Sciatic nerve (tissue), 2 donors: Measurements from ENCODE around the gene PPP3CB. TPM values are rescaled to one million over a fixed set of nuclear protein-coding genes. Genes with fewer than 3 reads are reported as not detected.

Source experiments
- ATAC-seq: fragments of 200-7000 bp; cut with Tn5 transposase; one replicate; pipeline ENCODE4 v1.9.1; 2020; ENCODE audit warnings: mild to moderate bottlenecking, moderate library complexity
- DNase-seq: peaks from one replicate; pipeline ENCODE4 v3.0.0-alpha.2; 2020; ENCODE audit warnings: low spot score
- intact Hi-C: fragments of 100-400 bp; cut with DNase I; formaldehyde crosslinking; loops from one replicate; pipeline ENCODE4 v1.14.2; 2022
- total RNA-seq: library from RNA; stranded (reverse); fragmentation: NEBNext Ultra II Directional; extraction: Animal tissue kit (Norgen Biotek cat#: 25700); gene quantifications from one replicate; pipeline ENCODE4 v1.2.1, GENCODE V29; 2021
- donor health status: DM: no; HTN: no; CAD: no.
- donor health status: DM: no; HTN: no; CAD: no.

Gene PPP3CB
- total RNA-seq, result 63.1 TPM

DNA sequence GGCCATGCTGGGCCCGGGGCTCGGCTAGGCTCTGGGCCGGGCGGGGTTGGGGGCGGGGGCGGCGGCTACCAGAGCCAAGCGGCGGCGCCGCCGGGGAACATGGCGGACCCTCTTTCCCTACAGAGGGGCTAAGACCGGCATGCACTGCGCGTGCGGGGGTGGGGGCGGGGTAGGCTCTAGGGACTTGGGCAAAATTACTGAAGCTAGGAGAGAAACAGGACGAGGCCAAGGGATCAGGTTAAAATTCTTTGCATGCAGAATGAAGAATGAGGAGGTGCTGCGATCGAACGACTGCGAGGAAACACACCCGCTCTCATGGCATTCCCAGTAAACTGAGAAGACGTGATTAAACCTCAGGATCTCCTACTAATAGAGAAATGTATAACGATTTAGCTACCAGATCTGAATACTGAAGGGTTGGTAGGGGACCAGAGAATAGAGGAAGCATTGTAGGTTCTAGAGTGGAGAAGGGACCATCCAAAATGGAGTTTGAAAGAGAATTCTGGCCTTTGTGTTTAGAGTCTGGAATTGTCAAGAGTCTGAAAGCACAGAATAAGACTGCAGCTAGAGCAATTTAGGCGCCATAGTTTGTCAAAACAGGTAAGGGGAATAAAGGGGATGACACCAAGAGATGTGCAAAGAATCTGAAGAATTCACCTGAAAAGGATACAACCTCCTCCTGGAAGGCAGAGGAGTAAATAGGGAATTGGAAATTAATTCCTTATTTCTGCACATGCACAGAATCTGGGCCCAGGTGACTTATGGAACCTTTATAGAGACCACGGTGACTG, at the start of gene PPP3CB:
Gene PPP3CB, minus strand, starts transcription at position 141 of the 791 bp plus-strand sequence. Its CDS starts 135 bp downstream, at position 6.
- DNase-seq (peak; percentile 92), ATAC-seq (peak; percentile 95)
- intact Hi-C loops, result no loop called here

DNA sequence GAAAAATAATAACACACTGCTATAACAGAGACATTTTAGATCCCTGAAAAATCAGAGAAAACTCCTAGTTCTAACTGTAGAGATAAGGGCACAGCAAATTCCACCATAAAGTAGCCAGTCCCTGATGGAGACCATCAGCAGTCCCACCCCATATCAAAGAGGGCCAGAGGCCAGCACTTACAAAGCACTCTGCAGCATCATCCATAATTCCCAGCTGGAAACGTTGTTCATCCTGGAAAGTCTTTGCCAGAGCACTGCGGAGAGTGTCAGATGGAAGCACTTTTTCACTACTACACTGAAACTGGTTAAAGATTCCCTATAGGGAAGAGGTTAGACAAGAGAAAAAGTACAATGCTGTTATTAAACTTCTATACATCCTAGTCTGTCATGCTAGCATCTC, 49.5 kb upstream of the PPP3CB start:
- DNase-seq (no peak), ATAC-seq (peak; percentile 52)
- intact Hi-C loops, result no loop called here

DNA sequence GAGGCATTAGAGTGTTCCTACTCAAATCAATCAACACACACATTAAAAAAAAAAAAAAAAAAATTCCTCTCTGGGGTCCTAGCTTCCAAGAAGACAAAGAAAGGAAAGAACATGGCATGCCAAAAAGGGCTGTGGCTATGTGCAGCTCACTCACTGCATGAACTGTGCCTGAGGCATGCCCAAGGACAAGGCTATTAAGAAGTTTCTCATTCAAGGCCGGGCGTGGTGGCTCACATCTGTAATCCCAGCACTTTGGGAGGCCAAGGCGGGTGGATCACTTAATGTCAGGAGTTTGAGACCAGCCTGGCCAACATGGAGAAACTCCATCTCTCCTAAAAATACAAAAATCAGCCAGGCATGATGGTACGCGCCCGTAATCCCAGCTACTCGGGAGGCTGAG, 41.9 kb upstream of the PPP3CB start:
- ATAC-seq, result no peak
- no peak for DNase-seq
- intact Hi-C loops, result no loop called here

DNA sequence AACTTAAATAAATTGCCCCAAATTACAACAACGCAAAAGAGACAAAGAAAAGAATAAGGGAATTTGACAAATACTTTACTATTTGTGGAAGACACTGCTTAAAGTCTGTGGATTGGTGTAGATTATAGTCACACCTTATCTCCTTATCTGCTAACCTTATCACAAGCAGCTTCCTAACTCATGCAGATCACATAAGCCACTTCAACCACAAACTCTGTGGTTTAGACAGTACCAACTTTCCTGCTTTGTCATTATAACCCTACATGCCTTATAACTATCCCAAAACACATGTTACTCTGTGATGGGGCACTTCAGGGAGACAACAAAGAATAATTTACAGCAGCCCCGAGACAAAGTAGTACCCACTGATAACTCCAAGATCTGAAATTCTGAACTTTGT, 41.5 kb upstream of the PPP3CB start:
- intact Hi-C loops, result no loop called here
- no peak for ATAC-seq

DNA sequence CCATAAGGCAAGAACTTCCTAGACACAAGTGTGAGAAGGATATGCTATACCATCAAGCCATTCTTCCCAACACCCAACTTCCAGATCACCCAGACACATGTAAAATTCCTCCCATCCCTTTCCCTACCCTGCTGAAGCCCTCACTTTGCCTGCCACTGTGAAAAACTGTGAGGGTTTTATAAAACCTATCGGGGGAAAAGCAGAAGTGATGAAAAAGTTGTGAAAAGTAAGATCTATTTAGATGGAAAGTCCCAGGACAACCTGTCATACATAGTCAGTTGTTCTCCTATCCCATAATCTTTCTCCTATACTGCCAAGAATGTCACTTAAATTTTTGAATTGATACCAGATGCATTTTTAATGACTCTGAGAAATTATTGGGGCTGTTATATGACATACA, 39.0 kb upstream of the PPP3CB start:
- DNase-seq (no peak), ATAC-seq (no peak)
- intact Hi-C loops, result loop anchor here (5.0 kb wide), 1 partner anchor 107 kb away; the partner anchor contains the start of gene MYOZ1

More for the DNA sequence above, 41.5 kb upstream of the PPP3CB start:
- DNase-seq, result no peak

DNA sequence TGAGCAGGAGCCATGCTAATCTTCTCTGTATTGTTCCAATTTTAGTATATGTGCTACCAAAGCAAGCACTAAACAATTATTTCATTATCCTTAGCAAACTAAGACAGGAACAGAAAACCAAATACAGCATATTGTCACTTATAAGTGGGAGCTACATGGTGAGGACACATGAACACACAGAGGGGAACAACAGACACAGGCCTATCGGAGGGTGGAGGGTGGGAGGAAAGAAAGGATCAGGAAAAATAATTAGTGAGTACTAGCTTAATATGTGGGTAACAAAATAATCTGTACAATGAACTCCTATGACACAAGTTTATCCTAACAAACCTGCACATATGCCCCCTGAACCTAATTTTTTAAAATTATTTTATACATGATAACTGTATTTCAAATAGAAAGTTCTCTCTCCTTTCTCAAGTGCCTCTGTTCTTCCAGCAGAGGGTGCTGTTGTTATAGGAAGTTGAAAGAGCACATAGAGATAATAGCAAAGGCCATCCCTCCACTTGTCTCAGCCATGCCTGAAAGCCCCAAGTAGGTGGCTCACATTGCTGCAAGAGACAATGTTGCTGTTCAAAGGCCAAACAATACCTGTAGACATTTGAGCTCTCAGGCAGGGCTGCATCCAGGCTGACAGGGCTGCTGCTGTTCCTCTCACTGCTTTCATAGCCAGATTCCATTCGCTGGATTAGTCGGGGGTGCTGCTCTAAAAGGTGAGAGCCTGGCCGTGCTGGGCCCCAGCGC, 33.4 kb upstream of the PPP3CB start:
- peak; percentile 88 for ATAC-seq
- intact Hi-C loops, result no loop called here

DNA sequence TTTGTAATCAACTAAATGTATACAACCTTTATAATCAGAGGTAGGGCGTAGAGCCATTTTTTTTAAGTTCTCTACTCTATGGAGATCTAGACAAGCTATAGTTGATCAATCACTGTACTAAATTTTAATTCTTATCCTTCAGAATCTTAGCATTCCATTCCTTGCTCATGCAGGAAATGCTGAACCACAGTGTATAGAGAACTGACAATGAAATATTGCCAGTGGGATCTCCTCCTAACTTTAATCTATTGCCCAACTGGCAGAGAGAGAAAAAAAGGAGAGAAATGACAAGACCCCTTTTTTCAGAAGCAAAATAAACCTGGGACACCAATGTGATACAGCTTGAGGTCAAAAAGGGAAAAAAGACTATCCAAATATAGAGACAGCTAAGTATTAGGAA, 26.4 kb upstream of the PPP3CB start:
- ATAC-seq, result no peak
- intact Hi-C loops, result no loop called here

More for the DNA sequence above, 33.4 kb upstream of the PPP3CB start:
- DNase-seq, result no peak

DNA sequence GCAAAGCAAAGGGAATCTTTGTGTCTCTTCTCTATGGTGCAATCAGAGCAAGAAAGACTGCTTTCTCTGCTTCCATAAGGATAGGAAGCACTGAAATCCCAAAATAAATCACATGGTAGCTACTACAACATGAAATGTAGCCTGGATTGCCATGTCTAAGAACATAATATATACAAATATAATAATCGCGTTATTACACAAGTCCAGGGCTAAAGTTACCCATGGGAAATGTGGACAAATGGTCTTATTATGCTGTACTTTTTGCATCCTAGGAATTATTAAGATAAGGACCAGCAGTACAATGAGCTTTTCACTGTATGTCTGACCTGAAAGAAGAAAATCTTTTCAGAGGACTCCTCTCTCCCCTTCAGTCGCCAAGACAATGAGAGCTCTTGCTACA, 23.5 kb upstream of the PPP3CB start:
- intact Hi-C loops, result no loop called here
- no peak for DNase-seq
- no peak for ATAC-seq

More for the DNA sequence above, 26.4 kb upstream of the PPP3CB start:
- DNase-seq, result no peak

DNA sequence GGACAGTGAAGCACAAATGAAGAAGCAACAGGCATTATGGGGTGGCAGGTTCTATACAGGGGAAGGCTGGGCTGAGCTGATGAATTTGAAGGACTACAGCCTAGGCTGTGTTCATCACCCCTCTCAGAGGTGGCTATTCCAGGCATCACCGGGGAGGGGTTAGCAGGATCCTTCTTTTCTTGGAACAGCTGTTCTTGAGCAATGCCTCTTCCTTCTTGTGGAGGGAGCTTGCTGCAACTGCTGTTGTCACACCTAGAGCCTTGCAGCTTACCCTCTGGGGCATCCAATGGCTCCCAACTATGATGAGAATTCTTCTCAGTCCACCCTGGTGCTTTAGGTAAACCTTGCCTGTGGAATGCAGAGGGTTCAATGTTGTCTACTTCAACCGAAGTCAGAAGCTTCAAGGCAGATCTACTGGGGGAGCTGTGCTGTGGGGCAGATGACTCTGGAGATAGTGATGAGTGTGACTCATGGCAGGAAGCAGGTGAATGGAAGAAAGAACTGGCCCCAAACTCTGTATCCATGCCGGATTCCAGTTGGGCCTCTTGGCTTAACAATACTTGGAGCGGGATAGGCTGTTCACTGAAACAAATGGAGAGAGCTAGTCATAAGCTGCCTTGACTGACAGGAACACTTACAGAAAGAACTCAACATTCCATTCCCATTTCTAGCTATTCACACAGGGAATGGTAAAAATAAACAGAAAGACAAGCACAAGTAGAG, 21.5 kb upstream of the PPP3CB start:
- DNase-seq (no peak), ATAC-seq (no peak)
- intact Hi-C loops, result no loop called here

DNA sequence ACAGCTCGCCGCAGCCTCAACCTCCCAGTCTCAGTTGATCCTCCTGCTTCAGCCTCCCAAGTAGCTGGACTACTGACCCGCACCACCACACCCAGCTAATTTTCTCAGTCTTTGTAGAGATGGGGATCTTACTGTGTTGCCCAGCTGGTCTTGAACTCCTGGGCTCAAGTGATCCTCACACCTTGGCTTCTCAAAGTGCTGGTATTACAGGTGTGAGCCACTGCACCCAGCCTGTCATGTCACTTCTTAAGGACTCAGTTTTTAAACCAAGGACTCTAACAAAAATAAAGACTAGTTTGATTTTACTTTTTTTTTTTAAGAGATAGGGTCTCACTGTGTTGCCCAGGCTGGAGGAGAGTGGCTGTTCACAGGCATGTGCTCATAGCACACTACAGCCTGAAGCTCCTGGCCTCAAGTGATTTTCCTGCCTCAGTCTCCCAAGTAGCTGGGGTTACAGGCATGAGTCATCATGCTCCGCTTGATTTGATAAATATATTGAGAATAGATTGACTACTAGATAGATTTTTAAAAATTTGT, 16.5 kb upstream of the PPP3CB start:
- no peak for DNase-seq
- ATAC-seq, result no peak
- intact Hi-C loops, result no loop called here

DNA sequence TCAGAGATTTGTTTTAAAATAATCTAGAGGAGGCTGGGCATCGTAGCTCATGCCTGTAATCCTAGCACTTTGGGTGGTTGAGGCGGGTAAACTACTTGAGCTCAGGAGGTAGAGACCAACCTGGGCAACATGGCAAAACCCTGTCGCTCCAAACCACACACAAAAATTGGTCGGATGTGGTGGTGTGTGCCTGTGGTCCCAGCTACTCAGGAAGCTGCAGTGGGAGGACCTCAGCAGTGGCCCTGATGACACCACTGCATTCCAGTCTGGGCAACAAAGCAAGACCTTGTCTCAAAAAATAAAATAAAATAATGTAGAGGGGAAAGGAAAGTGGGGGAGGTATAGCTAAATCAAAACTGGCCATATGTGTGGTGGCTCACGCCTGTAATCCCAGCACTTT, 13.9 kb upstream of the PPP3CB start:
- no peak for DNase-seq
- ATAC-seq, result no peak
- intact Hi-C loops, result no loop called here

DNA sequence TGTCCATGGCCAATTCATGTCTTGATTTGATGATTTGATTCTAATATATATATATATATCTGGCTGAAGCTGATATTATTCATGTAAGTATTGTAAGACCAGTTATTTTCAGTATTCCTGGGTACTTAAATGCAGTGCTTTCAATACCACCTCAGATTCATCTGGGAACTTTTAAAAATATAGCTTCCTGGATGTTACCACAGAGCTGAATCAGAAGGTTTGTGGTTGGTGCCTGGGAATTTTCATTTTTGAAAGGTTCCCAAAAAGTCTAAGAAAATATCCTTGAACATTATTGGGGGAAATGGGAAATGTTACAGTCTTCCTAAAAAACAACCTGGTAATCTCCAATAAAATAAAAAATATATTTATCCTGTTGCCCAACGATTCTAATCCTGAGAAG, 10.7 kb upstream of the PPP3CB start:
- no peak for ATAC-seq
- DNase-seq, result no peak
- intact Hi-C loops, result no loop called here

DNA sequence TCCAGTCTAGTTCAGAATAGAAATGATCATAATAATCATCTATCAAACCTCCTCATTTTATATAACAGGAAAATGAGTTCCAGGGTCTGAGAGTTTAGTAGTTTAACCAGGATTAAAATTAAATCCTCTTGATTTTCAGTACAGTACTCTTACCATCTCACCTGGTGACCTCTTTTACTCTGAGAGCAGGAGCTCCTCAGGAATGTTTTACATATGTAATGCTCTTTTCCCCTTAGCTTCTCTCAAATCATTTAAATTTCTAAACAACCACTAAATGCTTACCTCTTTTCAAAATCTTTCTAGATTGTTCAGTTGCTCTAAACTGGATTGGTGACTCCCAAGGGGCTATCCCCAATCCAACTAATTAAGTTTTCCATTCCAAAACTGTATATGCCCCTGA, 10.2 kb upstream of the PPP3CB start:
- intact Hi-C loops, result no loop called here
- DNase-seq (no peak), ATAC-seq (no peak)

DNA sequence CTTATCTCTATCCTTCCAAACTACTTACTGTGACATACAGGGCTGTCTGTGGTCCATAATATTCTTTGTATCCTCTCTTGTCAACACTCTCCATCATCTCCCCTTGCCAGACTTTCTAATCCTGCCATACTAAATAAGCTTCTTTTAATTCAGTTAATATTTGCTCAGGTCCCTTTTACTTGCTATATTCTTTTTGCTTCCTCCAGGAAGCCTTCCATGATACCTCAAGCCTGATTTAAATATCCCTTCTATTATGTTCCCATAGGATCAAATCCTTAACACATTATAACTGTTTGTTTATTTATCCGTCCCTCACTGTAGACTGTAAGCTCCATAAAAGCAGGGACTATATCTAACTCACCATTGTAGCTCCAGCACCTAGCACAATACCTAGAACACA, 7.2 kb upstream of the PPP3CB start:
- no peak for DNase-seq
- intact Hi-C loops, result no loop called here
- no peak for ATAC-seq

DNA sequence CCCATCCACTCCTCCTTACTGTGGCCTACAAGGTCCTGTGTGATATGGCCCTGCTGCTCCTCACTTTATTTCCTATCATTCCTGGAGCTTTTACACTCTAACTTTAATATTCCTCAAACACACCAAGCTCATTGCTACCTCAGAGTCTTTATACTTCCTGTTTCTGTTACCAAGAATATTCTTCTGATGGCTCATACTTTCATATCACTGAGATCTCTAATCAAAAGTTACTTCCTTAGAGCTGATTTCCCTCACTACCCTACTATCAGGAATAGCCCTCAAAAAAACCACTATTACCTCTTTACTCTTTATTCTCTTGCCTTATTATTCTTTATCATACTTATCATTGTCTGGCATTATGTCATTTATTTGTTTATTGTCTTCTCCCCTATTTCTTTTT, 5.8 kb upstream of the PPP3CB start:
- intact Hi-C loops, result no loop called here
- no peak for DNase-seq
- ATAC-seq, result no peak

DNA sequence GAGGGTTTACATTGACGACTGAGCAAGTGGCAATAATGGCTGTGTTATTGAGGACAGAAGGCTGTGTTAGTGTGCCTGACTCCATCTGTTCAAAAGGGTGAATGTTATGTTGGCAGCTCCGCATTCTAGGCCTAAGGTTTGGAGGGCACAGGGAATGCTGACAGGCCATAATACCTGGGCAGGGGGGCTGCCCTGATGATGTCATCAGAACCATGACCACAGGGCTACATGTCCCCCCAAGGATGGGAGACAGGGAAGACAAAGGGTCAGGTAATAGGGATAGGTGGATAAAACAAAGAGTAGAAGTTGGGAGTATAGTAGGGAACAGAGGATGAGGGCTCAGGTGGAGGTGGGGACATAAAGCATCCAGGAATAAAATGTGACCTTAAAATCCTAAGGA, 1.8 kb upstream of the PPP3CB start:
- DNase-seq, result no peak
- ATAC-seq, result no peak
- intact Hi-C loops, result no loop called here

DNA sequence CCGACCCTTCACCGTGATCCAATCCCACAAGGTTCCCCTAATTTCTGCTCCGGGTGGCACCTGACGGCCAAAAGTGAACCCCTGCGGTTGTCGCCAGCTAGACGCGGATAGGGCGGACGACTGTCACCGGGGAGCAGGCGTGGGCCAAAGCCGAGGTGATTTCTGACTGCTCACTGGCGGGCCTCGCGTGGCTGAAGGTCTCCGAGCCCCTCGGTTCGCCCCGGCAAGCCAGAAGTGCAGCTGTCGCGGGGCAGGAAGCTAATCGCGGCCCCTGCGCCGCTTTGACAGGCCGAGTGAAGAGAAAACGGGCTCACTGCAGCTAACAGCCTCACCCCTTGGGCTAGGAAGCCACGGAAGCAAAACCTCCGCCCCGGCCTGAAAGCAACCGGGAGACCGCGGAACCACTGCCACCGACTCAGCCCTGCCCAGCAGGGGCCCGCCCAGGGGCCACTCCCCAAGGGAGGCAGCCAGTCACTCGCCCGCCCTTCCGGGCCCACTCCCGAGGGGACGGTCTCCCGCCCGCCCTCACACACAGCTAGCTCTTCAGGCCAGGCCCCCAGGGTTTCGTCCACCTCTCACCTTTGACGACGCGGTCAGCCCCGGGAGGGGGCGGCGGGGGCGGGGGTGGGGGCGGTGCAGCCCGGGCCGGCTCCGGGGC, 469 bp downstream of the PPP3CB start:
- intact Hi-C loops, result no loop called here
- ATAC-seq (peak; percentile 92), DNase-seq (peak; percentile 89)

DNA sequence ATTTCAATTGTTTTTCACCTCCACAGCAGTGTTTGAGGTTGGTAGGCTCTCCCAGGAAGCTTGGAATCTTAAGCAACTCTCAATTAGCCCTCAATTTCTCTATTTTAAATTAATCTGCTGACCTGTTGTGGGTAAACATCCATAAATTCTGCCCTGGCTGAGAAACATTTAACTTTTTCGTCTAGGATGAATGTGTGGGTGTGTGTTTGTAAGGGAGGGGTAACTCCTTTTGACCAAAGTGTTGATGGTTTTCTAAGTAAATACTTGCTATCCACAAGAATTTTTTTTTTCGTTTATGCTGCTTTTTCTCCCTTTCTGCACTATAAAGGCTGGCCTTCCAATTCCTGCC, 973 bp downstream of the PPP3CB start:
- no peak for ATAC-seq
- intact Hi-C loops, result no loop called here
- no peak for DNase-seq

DNA sequence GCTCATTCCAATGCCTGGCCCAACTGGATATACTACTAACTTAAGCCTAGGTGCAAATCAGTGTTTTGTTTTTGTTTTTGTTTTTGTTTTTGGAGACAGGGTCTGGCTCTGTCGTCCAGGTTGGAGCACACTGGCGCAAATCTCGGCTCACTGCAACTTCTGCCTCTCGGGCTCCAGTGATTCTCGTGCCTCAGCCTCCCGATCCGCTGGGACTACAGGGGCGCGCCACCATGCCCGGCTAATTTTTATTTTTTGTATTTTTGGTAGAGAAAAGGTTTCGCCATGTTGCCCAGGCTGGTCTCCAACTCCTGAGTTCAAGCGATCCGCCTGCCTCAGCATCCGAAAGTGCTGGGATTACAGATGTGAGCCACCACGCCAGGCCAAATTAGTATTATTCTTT, 1.6 kb downstream of the PPP3CB start:
- DNase-seq, result no peak

More for the DNA sequence above, 1.6 kb downstream of the PPP3CB start:
- intact Hi-C loops, result no loop called here
- no peak for ATAC-seq
